ENCODE results near the gene DLG2.
"Not testable (repeated sequence)": the region's sequence is repeated elsewhere in the genome, so short reads cannot be mapped to it uniquely, and the experiment has no call there.

DLG2 gene

GRCh38 chr11:83746921-83747585 lies 1880.1 kb downstream of the DLG2 start:
- no peak for DNase-seq (ENCODE audit: low read depth)
- no peak overlapping the region for H3K4me3 ChIP-seq (ENCODE audit: low read length)
- no peak for TF ChIP-seq CTCF (conservative IDR thresholded peaks at IDR 0.05; ENCODE audit: low read depth, low read length)

DNA sequence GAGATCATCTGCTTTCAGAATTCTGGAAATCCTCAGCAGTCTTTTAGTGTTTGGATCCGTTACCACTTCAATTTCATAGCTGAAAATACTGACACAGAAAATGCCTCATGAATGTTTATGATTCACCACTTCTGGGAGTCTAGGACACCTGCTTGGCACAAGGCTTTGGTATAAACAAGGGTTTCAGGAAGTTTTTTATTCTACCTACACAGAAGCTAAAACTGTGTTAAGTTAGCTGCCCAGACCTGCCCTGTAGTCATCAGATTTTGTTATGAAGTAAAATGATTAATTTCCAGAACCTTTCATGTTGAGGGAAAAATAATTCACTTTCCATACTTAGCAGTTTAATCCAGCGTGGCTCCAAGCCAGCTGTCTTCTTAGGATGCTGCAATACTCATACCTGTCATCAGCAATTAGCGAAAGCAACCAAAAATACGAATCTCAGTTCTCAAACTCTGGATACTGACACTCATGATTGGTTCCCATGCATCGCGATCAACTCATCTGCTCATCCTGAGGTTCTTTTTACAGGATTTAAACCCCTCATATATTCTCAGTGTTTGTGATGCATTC lies 1882.4 kb downstream of the DLG2 start:
- peak; percentile 34 for DNase-seq (ENCODE audit: low read depth)
- no peak overlapping the region for H3K4me3 ChIP-seq (ENCODE audit: low read length)
- no peak for TF ChIP-seq CTCF (conservative IDR thresholded peaks at IDR 0.05; ENCODE audit: low read depth, low read length)

DNA sequence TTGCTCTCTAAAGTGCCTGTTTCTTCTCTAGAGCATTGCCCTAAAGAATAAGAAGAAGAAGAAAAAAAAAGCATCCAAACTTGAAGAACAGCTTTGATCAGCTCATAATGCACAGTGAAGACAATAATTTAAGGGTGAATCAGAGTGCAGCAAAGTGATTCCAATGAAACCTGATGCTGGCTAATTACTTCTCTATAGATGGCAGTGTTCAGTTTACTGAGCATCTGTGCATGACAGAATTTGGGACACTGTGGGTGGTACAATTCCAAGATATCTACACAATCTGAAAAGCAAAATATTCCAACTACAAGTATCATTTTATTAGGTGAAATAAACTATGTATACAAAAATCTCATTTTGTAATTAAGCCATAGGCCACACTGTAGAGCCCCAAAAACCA lies 1890.5 kb downstream of the DLG2 start:
- TF ChIP-seq CTCF (conservative IDR thresholded peaks at IDR 0.05; ENCODE audit: low read depth, low read length), result no peak

DNA sequence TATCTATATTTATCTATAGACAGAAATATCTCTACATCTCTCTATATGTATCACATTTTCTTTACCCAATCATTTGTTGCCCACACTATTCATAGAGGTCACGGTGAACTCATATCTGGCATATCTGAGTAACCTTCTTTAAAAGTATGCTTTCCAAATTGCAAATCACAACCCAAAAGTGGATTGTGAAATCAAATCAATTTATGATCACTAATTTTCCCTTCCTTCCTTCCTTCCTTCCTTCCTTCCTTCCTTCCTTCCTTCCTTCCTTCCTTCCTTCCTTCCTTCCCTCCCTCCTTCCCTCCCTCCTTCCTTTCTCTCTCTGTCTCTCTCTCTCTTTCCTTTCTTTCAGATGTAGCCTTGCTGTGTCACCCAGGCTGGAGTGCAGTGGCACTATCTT lies 1893.0 kb downstream of the DLG2 start:
- H3K4me3 ChIP-seq (ENCODE audit: low read length), result no peak overlapping the region
- TF ChIP-seq CTCF (conservative IDR thresholded peaks at IDR 0.05; ENCODE audit: low read depth, low read length), result no peak
- no peak for DNase-seq (ENCODE audit: low read depth)

More for the DNA sequence above, 1890.5 kb downstream of the DLG2 start:
- no peak overlapping the region for H3K4me3 ChIP-seq (ENCODE audit: low read length)
- DNase-seq (ENCODE audit: low read depth), result no peak

DNA sequence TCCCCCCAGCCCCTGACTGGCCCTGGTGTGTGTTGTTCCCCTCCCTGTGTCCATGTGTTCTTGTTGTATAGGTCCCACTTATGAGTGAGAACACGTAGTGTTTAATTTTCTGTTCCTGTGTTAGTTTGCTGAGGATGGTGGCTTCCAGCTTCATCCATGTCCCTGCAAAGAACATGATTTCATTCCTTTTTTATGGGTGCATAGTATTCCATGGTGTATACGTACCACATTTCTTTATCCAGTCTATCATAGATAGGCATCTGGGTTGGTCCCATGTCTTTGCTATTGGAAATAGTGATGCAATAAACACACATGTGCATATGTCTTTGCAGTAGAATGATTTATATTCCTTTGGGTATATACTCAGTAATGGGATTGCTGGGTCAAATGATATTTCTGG lies 1895.9 kb downstream of the DLG2 start:
- DNase-seq (ENCODE audit: low read depth); H3K4me3 ChIP-seq (ENCODE audit: low read length): not testable (repeated sequence)

DNA sequence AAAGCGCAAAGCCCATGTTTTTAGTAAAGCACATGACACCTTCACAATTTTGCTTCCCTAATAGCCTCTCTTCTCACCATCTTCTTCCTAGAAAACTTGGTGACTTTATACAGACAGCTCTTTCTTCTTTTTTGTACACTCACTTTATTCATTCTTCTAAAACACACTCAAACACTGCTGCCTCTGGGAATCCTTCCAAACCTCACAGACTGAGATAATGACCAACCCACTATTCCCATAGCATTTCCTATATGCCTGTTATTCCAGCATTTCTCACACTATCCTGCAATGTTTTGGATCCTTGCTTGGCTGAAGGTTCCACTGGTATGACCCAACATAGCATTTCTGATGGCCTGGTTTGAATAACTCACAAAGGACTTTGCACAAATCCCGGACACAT lies 1898.9 kb downstream of the DLG2 start:
- DNase-seq (ENCODE audit: low read depth), result no peak
- no peak for TF ChIP-seq CTCF (conservative IDR thresholded peaks at IDR 0.05; ENCODE audit: low read depth, low read length)
- no peak overlapping the region for H3K4me3 ChIP-seq (ENCODE audit: low read length)

DNA sequence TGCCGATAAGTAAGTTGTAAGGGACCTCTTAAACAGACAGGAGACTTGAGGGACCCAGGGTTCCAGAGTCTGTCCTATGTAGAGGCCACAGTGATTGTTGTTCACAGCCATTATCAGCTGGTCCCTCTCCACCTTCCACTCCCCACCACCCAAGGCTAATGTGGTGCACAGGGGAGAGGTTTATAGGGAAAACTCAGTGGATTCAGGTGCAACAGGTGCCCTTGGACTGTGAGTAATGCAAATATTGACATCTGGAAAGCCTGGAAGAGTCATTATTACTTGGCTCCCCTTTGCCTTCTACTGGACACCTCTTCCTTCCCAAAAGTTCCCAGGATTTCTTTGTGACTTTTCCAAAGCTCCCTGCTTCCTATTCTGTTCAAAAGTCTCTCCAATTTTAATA lies 1899.9 kb downstream of the DLG2 start:
- DNase-seq (ENCODE audit: low read depth), result no peak
- H3K4me3 ChIP-seq (ENCODE audit: low read length), result no peak overlapping the region
- no peak for TF ChIP-seq CTCF (conservative IDR thresholded peaks at IDR 0.05; ENCODE audit: low read depth, low read length)
